Liver (tissue), 3 donors: ENCODE results near the gene TMEM8B.

ENCODE experiments used
- ATF3 ChIP-seq: IDR thresholded peaks from 2 replicates; pipeline ENCODE4 v1.6.1; 2016; ENCODE audit warnings: antibody characterized with exemption
- CTCF ChIP-seq: fragments of 150-350 bp; IDR thresholded peaks from 2 replicates; pipeline ENCODE4 v1.5.1; 2017; ENCODE audit warnings: improper control_type of control experiment, low read depth, low read length; ENCODE audit not compliant: missing input control
- EGR1 ChIP-seq, 2 donors: IDR thresholded peaks; 2 replicates each; pipeline ENCODE4 v1.6.1; 2016 to 2018; ENCODE audit warnings: antibody characterized with exemption in 2 of 2, low read depth in 2 of 2
- FOXA2 ChIP-seq: IDR thresholded peaks from 2 replicates; pipeline ENCODE4 v1.6.1; 2016; ENCODE audit warnings: antibody characterized with exemption
- GABPA ChIP-seq, 2 donors: IDR thresholded peaks in 1 of 2; conservative IDR thresholded peaks in 1 of 2; 2 replicates each; pipeline ENCODE4 v1.6.1; 2016; ENCODE audit warnings: antibody characterized with exemption in 2 of 2, mild to moderate bottlenecking in 1 of 2, moderate library complexity in 1 of 2
- JUND ChIP-seq, 2 donors: IDR thresholded peaks; 2 replicates each; pipeline ENCODE4 v1.6.1; 2016; ENCODE audit warnings: antibody characterized with exemption in 2 of 2
- MAX ChIP-seq: IDR thresholded peaks from 2 replicates; pipeline ENCODE4 v1.6.1; 2016; ENCODE audit warnings: antibody characterized with exemption
- NR2F2 ChIP-seq: IDR thresholded peaks from 2 replicates; pipeline ENCODE4 v1.6.1; 2016; ENCODE audit warnings: antibody characterized with exemption
- RAD21 ChIP-seq, 2 donors: IDR thresholded peaks; 2 replicates each; pipeline ENCODE4 v1.6.1; 2016; ENCODE audit warnings: antibody characterized with exemption in 2 of 2, mild to moderate bottlenecking in 2 of 2
- REST ChIP-seq: IDR thresholded peaks from 2 replicates; pipeline ENCODE4 v1.6.1; 2016; ENCODE audit warnings: antibody characterized with exemption, mild to moderate bottlenecking
- TAF1 ChIP-seq: conservative IDR thresholded peaks from 2 replicates; pipeline ENCODE4 v1.6.1; 2016; ENCODE audit warnings: antibody characterized with exemption, mild to moderate bottlenecking
- YY1 ChIP-seq: IDR thresholded peaks from 2 replicates; pipeline ENCODE4 v1.6.1; 2016; ENCODE audit warnings: antibody characterized with exemption, mild to moderate bottlenecking
- ZBTB33 ChIP-seq: IDR thresholded peaks from 2 replicates; pipeline ENCODE4 v1.6.1; 2016; ENCODE audit warnings: antibody characterized with exemption
- donor health status: healthy.
- donor health status: healthy.

GRCh38 chr9:35854091-35854762 is 25.2 kb downstream of the TMEM8B start:
- TF ChIP-seq CTCF (no peak), YY1 (no peak), RAD21 (IDR thresholded peaks at IDR 0.05) (no peak), ZBTB33 (no peak), MAX (no peak), ATF3 (no peak), JUND (IDR thresholded peaks at IDR 0.05) (no peak), TAF1 (no peak), EGR1 (IDR thresholded peaks at IDR 0.05; ENCODE audit: low read depth in 2 of 2) (no peak), GABPA (IDR thresholded peaks at IDR 0.05 in 1 of 2, conservative IDR thresholded peaks at IDR 0.05 in 1 of 2) (no peak), FOXA2 (no peak), NR2F2 (no peak), REST (no peak)
